HG03103 (cell line): ENCODE measurements around the gene SECISBP2.
A peak's percentile ranks its signal among the peaks of the same experiment; 100 is the strongest.
"Not testable (repeated sequence)": the region's sequence is repeated elsewhere in the genome, so short reads cannot be mapped to it uniquely, and the experiment has no call there.

Source experiments
- ATAC-seq: cut with Tn5 transposase; IDR thresholded peaks from one replicate; pipeline ENCODE4 v1.9.1; 2021; ENCODE audit warnings: low read depth; ENCODE audit not compliant: unreplicated experiment

The SECISBP2 gene

GRCh38 chr9:89309166-89309565, 9.1 kb upstream of the SECISBP2 start:
- no peak for ATAC-seq

DNA sequence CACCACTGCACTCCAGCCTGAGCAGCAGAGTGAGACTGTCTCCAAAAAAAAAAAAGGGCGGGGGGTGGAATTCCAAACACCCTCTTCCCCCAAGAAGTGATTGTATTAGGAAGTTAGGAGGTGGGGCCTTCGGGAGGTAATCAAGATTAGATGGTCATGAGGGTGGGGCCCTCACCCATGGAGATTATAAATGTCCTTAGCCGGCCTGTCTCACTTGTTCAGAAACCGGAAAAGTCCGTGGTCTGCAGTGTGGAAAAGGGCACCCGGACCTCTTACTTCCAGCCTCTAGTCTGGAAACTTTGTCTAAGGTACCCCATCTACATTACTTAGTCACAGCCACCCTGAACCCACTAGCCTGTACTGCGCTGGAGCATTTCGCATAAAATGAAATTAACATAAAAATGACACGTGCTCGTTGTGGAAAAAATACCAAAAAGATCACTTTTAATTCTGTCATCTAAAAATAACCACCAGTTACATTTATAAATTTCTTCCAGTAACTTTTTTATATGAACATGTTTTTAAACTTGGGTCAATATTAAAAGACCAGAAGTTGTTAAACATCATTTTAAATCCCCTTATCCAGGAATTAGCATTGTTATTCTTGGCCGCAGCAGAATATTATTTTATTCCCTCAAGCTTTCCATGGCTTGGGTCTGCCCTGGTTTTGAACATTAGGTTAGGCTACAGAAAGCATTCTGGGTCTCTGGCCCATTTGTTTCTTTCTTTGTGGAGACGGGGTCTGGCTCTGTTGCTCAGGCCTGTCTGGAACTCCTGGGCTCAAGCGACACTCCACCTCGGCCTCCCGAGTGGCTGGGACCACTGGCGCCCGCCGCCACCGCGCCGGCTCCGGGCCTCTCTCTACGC, 8.5 kb upstream of the SECISBP2 start:
- ATAC-seq: no peak

DNA sequence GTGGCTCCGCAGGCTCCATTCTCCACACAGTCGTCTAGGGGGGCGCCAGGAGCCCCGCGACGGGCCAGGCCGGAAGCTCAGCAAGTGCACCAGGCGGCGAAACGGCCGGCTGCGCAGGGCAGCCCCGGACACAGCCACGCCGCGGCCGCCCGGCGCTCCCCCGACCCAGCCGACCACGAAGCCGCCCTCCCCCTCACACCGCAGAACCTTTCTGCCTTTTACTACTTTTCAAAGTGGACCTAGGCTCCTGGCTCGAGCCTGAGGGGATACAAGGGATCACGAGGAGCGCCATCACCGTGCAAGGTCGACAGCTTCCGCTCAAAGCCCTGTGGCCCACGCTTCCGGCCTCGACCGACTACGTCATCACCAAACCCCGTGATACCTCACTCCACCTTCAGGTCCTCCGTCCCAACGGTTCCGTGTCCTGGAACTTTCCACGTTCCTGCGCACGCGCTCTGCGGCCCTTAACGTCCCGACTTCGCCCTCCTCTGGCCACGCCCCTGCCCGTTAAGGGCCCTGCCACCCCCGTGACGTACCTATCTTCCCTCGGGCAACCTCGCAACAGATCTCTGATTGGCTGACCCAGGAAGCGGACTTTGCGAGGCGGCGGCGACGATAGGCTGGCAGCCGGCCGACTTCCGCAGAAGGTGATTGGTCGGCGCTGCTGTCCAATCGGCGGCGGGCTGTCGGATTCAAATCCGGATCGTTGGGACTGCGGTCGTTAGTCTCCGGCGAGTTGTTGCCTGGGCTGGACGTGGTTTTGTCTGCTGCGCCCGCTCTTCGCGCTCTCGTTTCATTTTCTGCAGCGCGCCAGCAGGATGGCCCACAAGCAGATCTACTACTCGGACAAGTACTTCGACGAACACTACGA, 7.6 kb upstream of the SECISBP2 start, which contains the start of gene CKS2:
TSS of gene CKS2 (plus strand) at position 721 of the 871 bp plus-strand sequence. CDS start at position 819, 98 bp downstream.
- ATAC-seq: peak; percentile 85

- ATAC-seq: no peak
Observed at GRCh38 chr9:89311346-89312221, 6.7 kb upstream of the SECISBP2 start.

GRCh38 chr9:89312222-89312571, 6.1 kb upstream of the SECISBP2 start:
- no peak for ATAC-seq

- ATAC-seq: no peak
Observed at GRCh38 chr9:89313842-89314241, 4.5 kb upstream of the SECISBP2 start.

DNA sequence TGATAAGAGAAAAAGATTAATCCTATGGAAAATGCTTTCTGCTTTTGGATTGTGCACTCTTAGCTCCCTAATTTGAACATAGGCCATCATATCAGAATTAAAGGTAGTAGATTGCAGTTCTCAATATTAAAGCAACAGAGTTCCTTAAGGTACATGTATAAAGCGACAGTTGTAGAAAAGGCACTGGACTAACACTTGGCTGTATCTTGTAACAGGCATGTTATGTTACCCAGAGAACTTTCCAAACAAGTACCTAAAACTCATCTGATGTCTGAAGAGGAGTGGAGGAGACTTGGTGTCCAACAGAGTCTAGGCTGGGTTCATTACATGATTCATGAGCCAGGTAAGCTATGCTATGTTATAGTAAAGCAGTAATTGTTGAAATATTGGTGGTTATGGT, 3.3 kb upstream of the SECISBP2 start:
- no peak for ATAC-seq

- ATAC-seq: no peak
Observed at GRCh38 chr9:89315482-89315881, 2.8 kb upstream of the SECISBP2 start.

DNA sequence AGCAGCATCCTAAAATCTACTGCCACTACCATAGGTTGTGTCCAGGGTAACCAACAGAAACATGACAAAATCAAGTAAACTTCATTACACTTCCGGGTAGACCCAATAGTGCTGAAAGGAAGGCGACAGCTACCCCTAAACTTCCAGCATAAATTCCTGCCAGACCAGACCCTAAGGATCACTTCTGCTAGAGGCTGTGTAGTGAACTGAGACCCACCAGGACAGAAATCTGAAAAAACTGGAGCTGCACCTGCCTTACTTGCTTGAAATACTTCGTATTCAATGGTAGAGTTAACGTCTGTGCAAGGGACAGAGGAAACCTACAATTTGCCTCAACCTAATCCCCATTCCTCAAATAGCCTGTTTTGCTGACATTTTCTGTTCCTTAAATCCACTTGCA, 1.0 kb upstream of the SECISBP2 start:
- no peak for ATAC-seq

DNA sequence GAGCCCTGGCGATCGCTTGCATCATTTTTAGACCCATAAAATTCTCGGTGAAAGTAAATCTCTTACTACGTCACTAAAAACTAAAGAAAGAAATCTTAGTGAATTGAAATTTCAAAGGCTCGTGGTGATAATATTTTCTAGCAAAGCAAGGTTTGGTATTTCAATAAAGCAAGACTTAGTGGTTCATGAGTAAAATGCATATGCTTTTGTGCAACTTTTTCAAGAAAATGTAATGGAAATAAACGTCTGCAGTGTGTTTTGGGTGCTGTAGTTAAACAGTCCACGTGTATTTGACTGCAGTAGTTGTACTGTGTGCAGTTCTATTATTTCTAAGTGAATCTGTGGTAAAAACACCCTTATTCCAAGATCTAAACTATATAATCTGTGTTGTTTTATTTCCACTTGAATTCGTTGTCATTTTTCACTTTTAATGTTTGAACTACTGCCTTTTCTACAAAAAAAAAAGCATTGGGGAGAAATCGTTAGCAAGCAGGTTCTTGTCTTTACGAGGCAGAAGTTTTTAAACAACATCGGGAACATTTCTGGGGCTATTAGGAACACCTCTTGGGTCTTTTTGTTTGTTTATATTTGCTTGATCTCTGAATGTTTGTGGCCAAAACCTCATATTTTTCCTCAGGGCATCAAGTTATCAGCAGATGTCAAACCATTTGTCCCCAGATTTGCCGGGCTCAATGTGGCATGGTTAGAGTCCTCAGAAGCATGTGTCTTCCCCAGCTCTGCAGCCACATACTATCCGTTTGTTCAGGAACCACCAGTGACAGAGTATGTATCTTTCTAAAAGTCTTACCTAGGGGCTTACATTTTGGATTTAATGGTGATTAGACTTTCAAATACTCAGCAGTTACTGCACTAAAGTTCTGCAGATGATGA, 960 bp downstream of the SECISBP2 start:
- no peak for ATAC-seq

GRCh38 chr9:89323390-89323789, 5.1 kb downstream of the SECISBP2 start:
- no peak for ATAC-seq

DNA sequence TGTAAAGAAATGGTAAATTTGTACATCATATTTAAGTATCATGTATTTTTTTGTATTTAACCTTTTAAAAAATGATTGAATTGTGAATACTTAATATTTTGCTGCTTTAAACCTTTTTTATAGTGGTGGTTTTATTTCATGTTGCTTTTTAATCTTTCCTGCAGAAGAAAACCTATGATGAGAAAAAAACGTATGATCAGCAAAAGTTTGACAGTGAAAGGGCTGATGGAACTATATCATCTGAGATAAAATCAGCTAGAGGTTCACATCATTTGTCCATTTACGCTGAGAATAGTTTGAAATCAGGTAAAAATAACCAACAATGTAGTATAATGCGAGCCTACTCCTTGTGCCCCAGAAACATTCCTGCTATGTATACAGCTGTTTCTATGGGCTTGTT, 7.4 kb downstream of the SECISBP2 start:
- ATAC-seq: no peak

DNA sequence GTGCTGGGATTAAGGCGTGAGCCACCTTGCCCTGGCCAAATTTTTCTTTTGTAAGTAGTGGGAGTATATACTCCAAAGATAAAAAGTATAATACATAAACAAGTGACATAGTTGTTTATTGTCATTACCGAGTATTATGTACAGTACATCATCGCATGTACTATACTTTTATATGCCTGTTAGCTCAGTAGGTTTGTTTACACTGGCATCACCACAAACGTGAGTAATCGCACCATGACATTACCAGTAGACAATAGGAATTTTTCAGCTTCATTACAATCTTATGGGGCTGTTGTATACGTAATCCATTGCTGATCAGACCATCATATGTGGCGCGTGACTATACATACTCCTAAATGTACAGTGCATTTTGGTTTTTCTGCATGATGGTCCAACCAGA, 9.8 kb downstream of the SECISBP2 start:
- ATAC-seq: no peak

- ATAC-seq: no peak
Observed at GRCh38 chr9:89329917-89330316, 11.6 kb downstream of the SECISBP2 start.

DNA sequence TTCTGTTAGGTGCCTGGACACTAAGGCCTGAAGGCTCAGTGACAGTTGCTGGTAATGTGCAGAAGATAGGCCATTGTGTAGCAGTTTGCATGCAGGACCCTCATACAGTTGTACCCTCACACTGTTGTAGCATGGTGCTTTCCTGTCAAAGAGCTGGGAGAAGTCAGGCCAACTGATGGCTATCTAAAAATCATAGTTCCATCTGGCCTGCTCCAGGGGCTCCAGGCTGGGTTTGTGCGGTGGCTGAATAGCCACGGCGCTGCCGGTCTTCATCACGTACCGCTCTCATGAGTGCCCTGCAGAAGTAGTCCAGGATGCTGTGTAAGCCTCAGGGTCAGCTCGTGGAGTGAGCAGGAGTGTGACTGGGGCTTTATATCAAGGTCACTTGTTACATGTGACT, 12.2 kb downstream of the SECISBP2 start:
- no peak for ATAC-seq

DNA sequence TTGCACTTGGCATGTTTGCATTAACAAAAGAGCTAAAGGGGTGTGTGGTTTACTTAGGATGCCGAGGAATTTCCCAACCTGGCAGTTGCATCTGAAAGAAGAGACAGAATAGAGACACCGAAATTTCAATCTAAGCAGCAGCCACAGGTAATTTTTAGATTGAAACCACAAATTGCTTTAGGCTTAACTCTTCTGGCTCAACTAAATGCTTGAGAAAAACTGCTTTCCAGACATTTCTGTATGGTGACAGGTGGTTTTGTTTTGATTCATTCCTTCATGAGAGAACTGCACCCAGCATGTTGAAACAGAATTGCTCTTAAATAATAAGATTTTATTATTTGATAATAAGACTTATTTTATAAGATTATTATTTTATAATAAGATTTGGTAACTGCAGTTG, 21.5 kb downstream of the SECISBP2 start:
- ATAC-seq: peak; percentile 24

DNA sequence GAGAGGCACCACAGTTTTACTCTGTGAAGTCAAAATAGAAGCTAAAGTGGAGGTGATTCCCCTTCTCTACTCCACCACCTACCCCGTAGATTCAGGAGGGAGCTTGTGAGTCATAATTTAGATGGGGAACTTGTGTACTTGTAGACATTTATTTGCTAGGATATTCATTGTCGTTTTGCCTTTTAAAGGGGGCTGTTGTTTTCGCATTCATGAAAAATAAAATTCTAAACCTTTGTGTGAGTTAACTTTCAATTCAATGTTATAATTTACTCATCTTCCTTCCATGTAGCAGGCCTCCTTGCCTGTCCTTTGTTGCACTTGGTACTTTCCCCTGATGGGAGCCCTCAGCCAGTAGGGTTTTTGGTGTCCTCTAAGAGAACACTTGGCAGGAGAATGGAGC, 22.0 kb downstream of the SECISBP2 start:
- ATAC-seq: peak; percentile 75

- ATAC-seq: no peak
Observed at GRCh38 chr9:89342213-89342612, 23.9 kb downstream of the SECISBP2 start.

DNA sequence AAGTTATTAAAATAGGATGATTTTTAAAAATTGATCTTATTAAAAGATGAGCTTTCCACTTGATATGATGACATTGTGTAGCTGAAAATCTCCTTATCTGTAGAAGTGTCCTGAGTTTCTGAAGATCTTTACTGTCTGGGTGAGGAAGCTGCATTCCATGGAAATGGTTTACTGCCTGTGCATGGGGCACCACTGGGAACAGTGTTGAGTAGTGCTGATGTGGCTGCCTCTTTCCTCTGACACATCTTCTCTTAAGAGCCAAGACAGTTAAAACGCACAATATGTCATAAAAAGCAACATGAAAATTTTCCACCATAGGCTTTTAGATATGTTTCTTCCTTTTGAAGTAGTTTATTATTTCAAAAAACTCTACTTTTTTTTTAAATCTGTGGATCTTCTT, 24.6 kb downstream of the SECISBP2 start:
- no peak for ATAC-seq

- ATAC-seq: not testable (repeated sequence)
Observed at GRCh38 chr9:89343812-89344211, 25.5 kb downstream of the SECISBP2 start.
